Activated T-helper 17 cell treated with anti-CD3 and anti-CD28 coated beads, Interleukin-2, amount 50 U/mL, for 72 hours (primary cell): ENCODE measurements around the gene CAND2. TPM values are rescaled to one million over a fixed set of nuclear protein-coding genes. Genes with fewer than 3 reads are reported as not detected.

Source experiments
- ATAC-seq: fragments of 150-1000 bp; cut with Tn5 transposase; replicated peaks from 2 replicates; pipeline ENCODE4 v1.10.0; 2021; ENCODE audit warnings: mild to moderate bottlenecking, moderate library complexity
- H3K27ac Mint-ChIP-seq: one replicate; pipeline ENCODE4 v1.8.0; 2022; ENCODE audit warnings: mixed read lengths
- H3K27me3 Mint-ChIP-seq: one replicate; pipeline ENCODE4 v1.8.0; 2022; ENCODE audit warnings: mixed read lengths
- H3K36me3 Mint-ChIP-seq: one replicate; pipeline ENCODE4 v1.8.0; 2022; ENCODE audit warnings: low read depth, mild to moderate bottlenecking, mixed read lengths
- H3K4me1 Mint-ChIP-seq: one replicate; pipeline ENCODE4 v1.8.0; 2022; ENCODE audit warnings: mixed read lengths
- H3K4me3 Mint-ChIP-seq: one replicate; pipeline ENCODE4 v1.8.0; 2022; ENCODE audit warnings: mild to moderate bottlenecking, mixed read lengths
- H3K9me3 Mint-ChIP-seq: one replicate; pipeline ENCODE4 v1.8.0; 2022; ENCODE audit warnings: mixed read lengths
- total RNA-seq, 2 donors: library from RNA; stranded (reverse); gene quantifications; one replicate each; pipeline ENCODE4 v1.2.3, GENCODE V29; 2022

CAND2 gene
- total RNA-seq: under 1 TPM; 0.19 to 0.85 TPM

- Mint-ChIP-seq H3K4me1 (no peaks in the 10 kb centered on the region), H3K36me3 (no peaks in the 10 kb centered on the region), H3K9me3 (no peaks in the 10 kb centered on the region), H3K27ac (peak within 1 kb of the TSS; percentile 52), H3K27me3 (peaks cover under 1% of the 10 kb centered on the region), H3K4me3 (peak within 1 kb of the TSS; percentile 66)
- ATAC-seq: peak; percentile 68
Observed at GRCh38 chr3:12796171-12797123, at the start of gene CAND2. CAND2 (plus strand) TSS chr3:12796680; CDS start chr3:12796721, 41 bp downstream.

DNA sequence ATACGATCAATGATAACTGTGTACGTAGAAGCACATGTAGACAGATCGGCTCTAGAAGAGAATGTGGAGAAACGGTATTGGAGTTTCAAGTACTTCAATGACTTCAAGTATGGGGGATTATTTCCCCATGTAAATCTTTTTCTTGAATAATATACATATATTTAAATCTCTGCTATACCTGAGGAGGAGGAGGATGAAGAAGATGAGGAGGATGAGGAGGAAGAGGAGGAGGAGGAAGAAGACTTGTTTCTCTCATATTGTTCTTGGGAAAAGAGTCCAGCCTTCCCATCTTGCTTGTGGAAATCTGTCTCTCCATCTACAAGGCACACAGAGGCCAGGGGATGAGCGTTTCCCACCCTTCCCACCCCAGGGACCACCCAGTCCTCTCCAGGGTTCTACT lies 48.0 kb upstream of the CAND2 start:
- Mint-ChIP-seq H3K27ac (no peak overlapping the region), H3K4me3 (no peak overlapping the region), H3K27me3 (no peaks in the 10 kb centered on the region), H3K36me3 (no peaks in the 10 kb centered on the region), H3K9me3 (no peaks in the 10 kb centered on the region), H3K4me1 (peaks cover 6% of the 10 kb centered on the region)
- no peak for ATAC-seq

GRCh38 chr3:12750223-12750622 lies 46.3 kb upstream of the CAND2 start:
- H3K36me3 Mint-ChIP-seq: no peaks in the 10 kb centered on the region

GRCh38 chr3:12750658-12751071 lies 45.8 kb upstream of the CAND2 start:
- ATAC-seq: peak; percentile 92
- Mint-ChIP-seq H3K9me3 (no peaks in the 10 kb centered on the region), H3K27me3 (peaks cover 1% of the 10 kb centered on the region), H3K27ac (peak overlapping the region; percentile 70), H3K36me3 (no peaks in the 10 kb centered on the region), H3K4me3 (peak overlapping the region; percentile 35), H3K4me1 (peaks cover 8% of the 10 kb centered on the region)

More at GRCh38 chr3:12750223-12750622, 46.3 kb upstream of the CAND2 start:
- H3K9me3 Mint-ChIP-seq: no peaks in the 10 kb centered on the region
- peaks cover 6% of the 10 kb centered on the region for H3K4me1 Mint-ChIP-seq
- peak overlapping the region; percentile 35 for H3K4me3 Mint-ChIP-seq
- no peak for ATAC-seq
- H3K27me3 Mint-ChIP-seq: no peaks in the 10 kb centered on the region
- peak overlapping the region; percentile 70 for H3K27ac Mint-ChIP-seq

- Mint-ChIP-seq H3K36me3 (no peaks in the 10 kb centered on the region), H3K4me1 (peaks cover 12% of the 10 kb centered on the region), H3K4me3 (no peak overlapping the region), H3K27ac (no peak overlapping the region), H3K9me3 (no peaks in the 10 kb centered on the region), H3K27me3 (peaks cover 5% of the 10 kb centered on the region)
- ATAC-seq: no peak
Observed at GRCh38 chr3:12751571-12751970, 44.9 kb upstream of the CAND2 start.

GRCh38 chr3:12752102-12752501 lies 44.4 kb upstream of the CAND2 start:
- ATAC-seq: no peak
- Mint-ChIP-seq H3K4me3 (no peak overlapping the region), H3K27me3 (peaks cover 8% of the 10 kb centered on the region), H3K9me3 (no peaks in the 10 kb centered on the region), H3K4me1 (peaks cover 16% of the 10 kb centered on the region), H3K36me3 (no peaks in the 10 kb centered on the region), H3K27ac (no peak overlapping the region)

DNA sequence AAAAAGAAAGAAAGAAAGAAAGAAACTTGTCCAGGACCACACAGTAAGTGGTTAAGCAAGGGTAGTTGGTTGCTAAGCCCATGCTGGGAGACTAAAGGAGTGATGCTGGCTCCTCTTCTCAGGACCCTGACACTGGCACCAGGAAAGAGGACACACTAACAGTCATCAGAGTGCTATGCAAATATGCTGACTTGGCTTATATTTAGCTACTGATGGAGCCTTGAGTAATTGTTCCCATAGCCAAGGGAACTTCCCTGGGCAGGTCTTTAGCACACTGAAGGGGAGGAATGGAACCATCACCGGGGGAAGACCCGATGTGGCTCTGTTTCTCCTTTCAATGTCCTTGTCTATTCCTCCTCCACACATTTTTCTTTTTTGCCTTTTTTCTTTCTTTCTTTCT lies 43.7 kb upstream of the CAND2 start:
- Mint-ChIP-seq H3K27ac (no peak overlapping the region), H3K36me3 (no peaks in the 10 kb centered on the region), H3K9me3 (no peaks in the 10 kb centered on the region), H3K4me1 (peaks cover 16% of the 10 kb centered on the region), H3K4me3 (no peak overlapping the region), H3K27me3 (peaks cover 8% of the 10 kb centered on the region)
- peak; percentile 64 for ATAC-seq

- no peaks in the 10 kb centered on the region for H3K9me3 Mint-ChIP-seq
- no peak overlapping the region for H3K27ac Mint-ChIP-seq
- H3K4me1 Mint-ChIP-seq: peaks cover 16% of the 10 kb centered on the region
- H3K27me3 Mint-ChIP-seq: peaks cover 8% of the 10 kb centered on the region
- H3K36me3 Mint-ChIP-seq: no peaks in the 10 kb centered on the region
- ATAC-seq: no peak
- no peak overlapping the region for H3K4me3 Mint-ChIP-seq
Observed at GRCh38 chr3:12753275-12754028, 43.0 kb upstream of the CAND2 start.

- H3K27ac Mint-ChIP-seq: no peak overlapping the region
- ATAC-seq: no peak
- no peaks in the 10 kb centered on the region for H3K36me3 Mint-ChIP-seq
- H3K4me1 Mint-ChIP-seq: peaks cover 16% of the 10 kb centered on the region
- H3K9me3 Mint-ChIP-seq: no peaks in the 10 kb centered on the region
- H3K4me3 Mint-ChIP-seq: no peak overlapping the region
- peaks cover 8% of the 10 kb centered on the region for H3K27me3 Mint-ChIP-seq
Observed at GRCh38 chr3:12754313-12754712, 42.2 kb upstream of the CAND2 start.

DNA sequence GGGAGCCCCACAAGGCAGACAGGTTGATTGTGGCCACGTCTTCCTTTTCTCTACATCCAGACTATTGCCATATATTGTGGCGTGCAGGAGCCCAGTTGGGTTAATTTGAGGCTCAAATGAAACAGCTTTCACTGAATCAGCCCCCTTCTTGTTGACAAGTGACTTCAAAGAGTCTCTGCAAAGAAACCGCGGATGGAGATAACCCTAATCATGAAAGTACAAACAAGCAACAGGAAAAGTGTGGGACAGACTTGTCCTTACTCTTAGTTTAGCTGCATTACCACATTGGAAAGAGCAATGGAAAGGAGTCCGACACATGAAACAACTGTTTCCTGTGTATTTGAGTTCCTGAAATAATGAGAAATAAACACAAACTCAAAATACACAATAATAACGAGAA lies 40.7 kb upstream of the CAND2 start:
- H3K4me1 Mint-ChIP-seq: peaks cover 13% of the 10 kb centered on the region
- no peaks in the 10 kb centered on the region for H3K36me3 Mint-ChIP-seq
- H3K27ac Mint-ChIP-seq: no peak overlapping the region

DNA sequence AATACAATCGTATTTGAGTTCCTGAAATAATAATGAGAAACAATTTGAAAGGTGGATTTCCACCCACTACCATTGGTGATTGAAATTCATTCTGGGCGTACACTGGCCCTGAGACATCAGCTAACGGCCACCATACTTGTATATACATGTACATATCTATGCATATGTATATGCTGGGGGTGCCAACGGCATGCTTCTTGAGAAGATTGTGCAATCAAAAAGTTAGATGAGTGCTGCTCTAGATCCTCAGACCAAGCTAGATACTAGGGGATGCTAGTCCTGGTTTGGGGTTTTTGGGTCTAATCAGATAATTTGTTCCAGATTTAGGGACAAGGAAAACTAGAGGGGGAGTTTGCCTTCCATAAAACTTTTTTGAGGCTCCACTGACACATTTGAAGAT lies 40.3 kb upstream of the CAND2 start:
- H3K27ac Mint-ChIP-seq: no peak overlapping the region
- ATAC-seq: no peak
- no peak overlapping the region for H3K4me3 Mint-ChIP-seq
- no peaks in the 10 kb centered on the region for H3K36me3 Mint-ChIP-seq
- H3K4me1 Mint-ChIP-seq: peaks cover 10% of the 10 kb centered on the region
- H3K27me3 Mint-ChIP-seq: peaks cover 19% of the 10 kb centered on the region
- no peaks in the 10 kb centered on the region for H3K9me3 Mint-ChIP-seq

More for the DNA sequence above, 40.7 kb upstream of the CAND2 start:
- H3K4me3 Mint-ChIP-seq: no peak overlapping the region
- peaks cover 15% of the 10 kb centered on the region for H3K27me3 Mint-ChIP-seq
- ATAC-seq: no peak
- no peaks in the 10 kb centered on the region for H3K9me3 Mint-ChIP-seq

- no peaks in the 10 kb centered on the region for H3K9me3 Mint-ChIP-seq
- H3K27ac Mint-ChIP-seq: no peak overlapping the region
- H3K36me3 Mint-ChIP-seq: no peaks in the 10 kb centered on the region
- H3K4me1 Mint-ChIP-seq: peaks cover 10% of the 10 kb centered on the region
- H3K27me3 Mint-ChIP-seq: peaks cover 19% of the 10 kb centered on the region
- no peak for ATAC-seq
- no peak overlapping the region for H3K4me3 Mint-ChIP-seq
Observed at GRCh38 chr3:12756635-12757034, 39.8 kb upstream of the CAND2 start.

DNA sequence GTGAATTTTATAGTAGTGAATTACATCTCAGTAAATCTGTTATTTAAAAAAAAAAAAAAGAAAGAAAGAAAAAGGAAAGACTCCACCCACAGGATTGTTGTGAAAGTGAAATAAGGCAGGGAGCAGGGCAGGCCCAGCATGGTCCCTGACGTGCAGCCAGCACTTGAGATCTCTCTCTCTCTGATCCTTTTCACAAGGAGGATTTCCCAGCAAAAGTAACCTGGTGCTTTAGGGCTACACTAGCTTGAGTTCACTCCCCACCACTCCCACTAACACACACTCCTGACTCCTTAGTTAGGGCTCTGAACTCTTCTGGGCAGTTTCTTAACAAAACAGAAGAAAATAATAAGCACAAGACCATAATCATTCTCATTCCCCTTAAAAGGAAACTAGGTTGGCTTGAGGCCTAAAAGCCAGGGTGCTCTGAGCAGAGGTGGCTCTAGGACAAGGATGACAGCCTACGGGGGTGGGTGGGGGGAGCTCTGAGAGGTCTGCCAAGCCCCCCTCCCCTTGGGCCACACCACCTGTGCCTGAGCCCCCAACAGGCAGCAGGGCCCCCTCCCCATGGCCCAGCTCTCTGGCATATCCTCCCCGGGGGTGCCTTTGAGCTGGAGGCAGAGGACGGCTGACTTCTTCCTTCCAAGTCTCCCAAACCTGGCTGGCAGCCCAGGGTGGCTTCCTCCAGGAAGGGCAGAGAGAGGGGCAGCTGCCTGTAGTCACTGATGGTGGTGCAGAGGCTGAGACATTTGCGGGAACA lies 38.3 kb upstream of the CAND2 start:
- H3K27ac Mint-ChIP-seq: no peak overlapping the region
- H3K27me3 Mint-ChIP-seq: peaks cover 19% of the 10 kb centered on the region
- H3K4me3 Mint-ChIP-seq: no peak overlapping the region
- peak; percentile 38 for ATAC-seq
- H3K9me3 Mint-ChIP-seq: no peaks in the 10 kb centered on the region
- H3K4me1 Mint-ChIP-seq: peaks cover 10% of the 10 kb centered on the region
- H3K36me3 Mint-ChIP-seq: no peaks in the 10 kb centered on the region

DNA sequence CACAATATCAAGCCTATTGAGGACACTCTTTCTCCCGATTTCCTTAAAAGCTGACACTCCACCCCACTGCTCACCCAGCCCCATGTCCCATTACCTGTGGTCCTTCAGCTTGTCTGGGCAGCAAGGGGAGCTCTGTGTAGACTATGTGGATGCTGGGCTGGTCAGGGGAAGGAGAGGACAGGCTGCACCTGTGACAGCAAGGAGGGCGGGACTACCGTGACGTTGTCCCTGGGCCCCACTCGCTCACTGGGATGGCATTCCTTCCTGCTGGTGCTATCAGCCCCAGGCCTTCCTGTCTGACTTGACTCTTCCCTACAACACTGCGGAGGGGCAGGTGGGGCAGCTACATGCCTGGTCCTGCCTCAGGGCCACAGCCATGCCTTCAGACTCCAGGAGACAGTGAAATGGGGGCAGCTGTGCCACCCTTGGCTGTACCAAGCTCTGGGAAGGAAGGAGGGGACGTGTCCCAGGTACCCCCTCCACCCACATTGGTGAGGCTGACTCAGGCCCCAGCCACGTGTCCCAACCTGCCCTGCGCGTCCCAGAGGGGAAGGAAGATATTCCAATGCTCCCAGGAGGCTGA lies 37.3 kb upstream of the CAND2 start, which contains the start of gene TMEM40:
Gene TMEM40 (minus strand): TSS at position 163 of the 583 bp plus-strand sequence. CDS start 9,427 bp downstream, outside the sequence.
- no peak for ATAC-seq
- peaks cover 10% of the 10 kb centered on the region for H3K4me1 Mint-ChIP-seq
- H3K27ac Mint-ChIP-seq: no peak within 1 kb of the TSS
- H3K36me3 Mint-ChIP-seq: no peaks in the 10 kb centered on the region
- no peak within 1 kb of the TSS for H3K4me3 Mint-ChIP-seq
- H3K9me3 Mint-ChIP-seq: no peaks in the 10 kb centered on the region
- peaks cover 19% of the 10 kb centered on the region for H3K27me3 Mint-ChIP-seq
